Measurements from ENCODE around the gene WDR53.
"Not testable (repeated sequence)": the region's sequence is repeated elsewhere in the genome, so short reads cannot be mapped to it uniquely, and the experiment has no call there.

Gene WDR53

GRCh38 chr3:196569003-196569516, 706 bp upstream of the WDR53 start:
- DNase-seq, result peak in 36 of 42 donors; percentile 3 to 58 (median 29)
- intact Hi-C loops (cut with DNase I), result loop anchor here (5.0 kb wide), 1 partner anchor 137 kb away; the partner anchor contains the start of gene UBXN7

- intact Hi-C loops (cut with DNase I), result no loop called here
- no peak for DNase-seq
Observed at GRCh38 chr3:196563721-196564225, 4.6 kb downstream of the WDR53 start.

- no peak for DNase-seq
- intact Hi-C loops (cut with DNase I), result no loop called here
Observed at GRCh38 chr3:196559826-196560225, 8.5 kb downstream of the WDR53 start.

- intact Hi-C loops (cut with DNase I), result no loop called here
- no peak for DNase-seq
Observed at GRCh38 chr3:196558476-196558875, 9.9 kb downstream of the WDR53 start.

- intact Hi-C loops (cut with DNase I), result no loop called here
- peak in 28 of 42 donors; percentile 3 to 65 (median 22) for DNase-seq
Observed at GRCh38 chr3:196557236-196557635, 11.1 kb downstream of the WDR53 start.

GRCh38 chr3:196555295-196555694, 13.1 kb downstream of the WDR53 start:
- intact Hi-C loops (cut with DNase I), result no loop called here
- no peak for DNase-seq

GRCh38 chr3:196554205-196554604, 14.1 kb downstream of the WDR53 start:
- DNase-seq, result peak in 1 of 42 donors; percentile 5
- intact Hi-C loops (cut with DNase I), result no loop called here

- intact Hi-C loops (cut with DNase I), result no loop called here
Observed at GRCh38 chr3:196553551-196553950, 14.8 kb downstream of the WDR53 start.

GRCh38 chr3:196552253-196552652, 16.1 kb downstream of the WDR53 start:
- no peak for DNase-seq
- intact Hi-C loops (cut with DNase I), result no loop called here

More at GRCh38 chr3:196553551-196553950, 14.8 kb downstream of the WDR53 start:
- no peak for DNase-seq

- intact Hi-C loops (cut with DNase I); DNase-seq: not testable (repeated sequence)
Observed at GRCh38 chr3:196550172-196550571, 18.2 kb downstream of the WDR53 start.

- DNase-seq; intact Hi-C loops (cut with DNase I): not testable (repeated sequence)
Observed at GRCh38 chr3:196549312-196549711, 19.0 kb downstream of the WDR53 start.

GRCh38 chr3:196547067-196547466, 21.3 kb downstream of the WDR53 start:
- intact Hi-C loops (cut with DNase I), result no loop called here
- no peak for DNase-seq

- intact Hi-C loops (cut with DNase I), result no loop called here
- DNase-seq, result no peak
Observed at GRCh38 chr3:196546537-196546936, 21.8 kb downstream of the WDR53 start.

- intact Hi-C loops (cut with DNase I), result no loop called here
Observed at GRCh38 chr3:196544491-196544992, 23.8 kb downstream of the WDR53 start.

GRCh38 chr3:196541684-196542445, 26.5 kb downstream of the WDR53 start:
- intact Hi-C loops (cut with DNase I), result no loop called here
- no peak for DNase-seq

More at GRCh38 chr3:196544491-196544992, 23.8 kb downstream of the WDR53 start:
- no peak for DNase-seq

GRCh38 chr3:196537319-196537984, 30.9 kb downstream of the WDR53 start:
- intact Hi-C loops (cut with DNase I), result no loop called here
- peak in 36 of 42 donors; percentile 5 to 82 (median 47) for DNase-seq

- intact Hi-C loops (cut with DNase I), result no loop called here
- DNase-seq, result no peak
Observed at GRCh38 chr3:196533260-196533681, 35.1 kb downstream of the WDR53 start.

GRCh38 chr3:196531418-196531817, 36.9 kb downstream of the WDR53 start:
- intact Hi-C loops (cut with DNase I), result no loop called here

GRCh38 chr3:196528639-196529233, 39.6 kb downstream of the WDR53 start:
- peak in 37 of 42 donors; percentile 12 to 91 (median 66) for DNase-seq
- intact Hi-C loops (cut with DNase I), result no loop called here

More at GRCh38 chr3:196531418-196531817, 36.9 kb downstream of the WDR53 start:
- DNase-seq, result no peak

Measured in head of caudate nucleus (tissue), 42 donors.